GM18909 (cell line): ENCODE data around the gene APC.

Experiments used
- ATAC-seq: cut with Tn5 transposase; IDR thresholded peaks from one replicate; pipeline ENCODE4 v1.9.1; 2021; ENCODE audit warnings: mild to moderate bottlenecking; ENCODE audit not compliant: unreplicated experiment, poor library complexity

The APC gene

GRCh38 chr5:112776301-112776856, 38.7 kb downstream of the APC start:
- no peak for ATAC-seq

GRCh38 chr5:112779531-112779930, 41.8 kb downstream of the APC start:
- ATAC-seq, result no peak

GRCh38 chr5:112784726-112785125, 47.0 kb downstream of the APC start:
- no peak for ATAC-seq

- no peak for ATAC-seq
Observed at GRCh38 chr5:112787261-112787660, 49.6 kb downstream of the APC start.

- no peak for ATAC-seq
Observed at GRCh38 chr5:112787896-112788295, 50.2 kb downstream of the APC start.

- no peak for ATAC-seq
Observed at GRCh38 chr5:112793201-112793600, 55.5 kb downstream of the APC start.

GRCh38 chr5:112794410-112794809, 56.7 kb downstream of the APC start:
- ATAC-seq, result no peak

GRCh38 chr5:112795342-112795741, 57.7 kb downstream of the APC start:
- no peak for ATAC-seq

GRCh38 chr5:112795944-112796678, 58.4 kb downstream of the APC start:
- no peak for ATAC-seq

GRCh38 chr5:112799661-112800060, 62.0 kb downstream of the APC start:
- no peak for ATAC-seq

GRCh38 chr5:112800891-112801290, 63.2 kb downstream of the APC start:
- no peak for ATAC-seq

GRCh38 chr5:112811023-112811422, 73.3 kb downstream of the APC start:
- no peak for ATAC-seq

- no peak for ATAC-seq
Observed at GRCh38 chr5:112812549-112812948, 74.9 kb downstream of the APC start.

- no peak for ATAC-seq
Observed at GRCh38 chr5:112820246-112820645, 82.6 kb downstream of the APC start.

GRCh38 chr5:112822456-112822855, 84.8 kb downstream of the APC start:
- no peak for ATAC-seq

- ATAC-seq, result no peak
Observed at GRCh38 chr5:112823181-112823580, 85.5 kb downstream of the APC start.

- ATAC-seq, result no peak
Observed at GRCh38 chr5:112823656-112824055, 86.0 kb downstream of the APC start.

GRCh38 chr5:112824197-112824596, 86.5 kb downstream of the APC start:
- ATAC-seq, result no peak

GRCh38 chr5:112830378-112830777, 92.7 kb downstream of the APC start:
- no peak for ATAC-seq

- no peak for ATAC-seq
Observed at GRCh38 chr5:112833971-112834370, 96.3 kb downstream of the APC start.

GRCh38 chr5:112844489-112844888, 106.8 kb downstream of the APC start:
- no peak for ATAC-seq

GRCh38 chr5:112846556-112846955, 108.9 kb downstream of the APC start:
- ATAC-seq, result no peak
